DOHH2 (cell line): ENCODE data around the gene ABCF3.

Source experiments
- H3F3A ChIP-seq: fragments of 200-600 bp; sonication (generic), shearing (Covaris generic); 2 replicates; pipeline ENCODE4 v1.6.0; 2016; ENCODE audit warnings: antibody characterized with exemption, mild to moderate bottlenecking; ENCODE audit not compliant: control insufficient read depth, insufficient read depth
- H3K27ac ChIP-seq: fragments of 200-600 bp; sonication (generic); 2 replicates; pipeline ENCODE4 v1.5.1; 2014; ENCODE audit warnings: low read depth, mild to moderate bottlenecking, low read length, moderate library complexity
- H3K27me3 ChIP-seq: fragments of 200-600 bp; sonication (generic); 2 replicates; pipeline ENCODE4 v1.6.1; 2014; ENCODE audit warnings: mild to moderate bottlenecking, low read length, mixed read lengths; ENCODE audit not compliant: control insufficient read depth
- H3K36me3 ChIP-seq: fragments of 200-600 bp; sonication (generic); 2 replicates; pipeline ENCODE4 v1.6.1; 2014; ENCODE audit warnings: mild to moderate bottlenecking, low read length, moderate library complexity, mixed read lengths; ENCODE audit not compliant: control insufficient read depth
- H3K4me1 ChIP-seq: fragments of 200-600 bp; sonication (generic); 2 replicates; pipeline ENCODE4 v1.6.1; 2014; ENCODE audit warnings: mild to moderate bottlenecking, low read length, mixed read lengths; ENCODE audit not compliant: control insufficient read depth
- H3K4me2 ChIP-seq: fragments of 200-600 bp; sonication (generic); 2 replicates; pipeline ENCODE4 v1.6.0; 2014; ENCODE audit warnings: mild to moderate bottlenecking, low read length, moderate library complexity
- H3K4me3 ChIP-seq: fragments of 200-600 bp; sonication (generic); 2 replicates; pipeline ENCODE4 v1.5.1; 2014; ENCODE audit warnings: mild to moderate bottlenecking, low read length, mixed read lengths
- H3K79me2 ChIP-seq: fragments of 200-600 bp; sonication (generic); 2 replicates; pipeline ENCODE4 v1.6.1; 2014; ENCODE audit warnings: mild to moderate bottlenecking, low read length, mixed read lengths; ENCODE audit not compliant: control insufficient read depth
- H3K9me2 ChIP-seq: fragments of 200-600 bp; sonication (generic); replicated peaks from 2 replicates; pipeline ENCODE4 v1.6.1; 2014; ENCODE audit warnings: mild to moderate bottlenecking, low read length, mixed read lengths; ENCODE audit not compliant: control insufficient read depth
- H3K9me3 ChIP-seq: fragments of 200-600 bp; sonication (generic); 2 replicates; pipeline ENCODE4 v1.6.1; 2014; ENCODE audit warnings: antibody characterized with exemption, low read length, mixed read lengths; ENCODE audit not compliant: control insufficient read depth, insufficient read depth
- H4K20me1 ChIP-seq: fragments of 200-600 bp; sonication (generic); 2 replicates; pipeline ENCODE4 v1.6.0; 2014; ENCODE audit warnings: low read depth, mild to moderate bottlenecking, antibody characterized with exemption, low read length, moderate library complexity; ENCODE audit not compliant: control insufficient read depth, insufficient read depth
- EZH2phosphoT487 ChIP-seq: fragments of 200-600 bp; sonication (generic); IDR thresholded peaks from 2 replicates; pipeline ENCODE4 v1.6.1; 2017; ENCODE audit warnings: borderline replicate concordance, mild to moderate bottlenecking, antibody characterized with exemption, low read length, moderate library complexity, mixed read lengths
- TF ChIP-seq, protein P1 (sequence below): fragments of 200-600 bp; sonication (generic); IDR thresholded peaks from one replicate; pipeline ENCODE4 v1.5.1; 2014; ENCODE audit warnings: antibody characterized with exemption, mild to moderate bottlenecking, low read depth, low read length; ENCODE audit not compliant: poor library complexity, severe bottlenecking

Gene ABCF3

DNA sequence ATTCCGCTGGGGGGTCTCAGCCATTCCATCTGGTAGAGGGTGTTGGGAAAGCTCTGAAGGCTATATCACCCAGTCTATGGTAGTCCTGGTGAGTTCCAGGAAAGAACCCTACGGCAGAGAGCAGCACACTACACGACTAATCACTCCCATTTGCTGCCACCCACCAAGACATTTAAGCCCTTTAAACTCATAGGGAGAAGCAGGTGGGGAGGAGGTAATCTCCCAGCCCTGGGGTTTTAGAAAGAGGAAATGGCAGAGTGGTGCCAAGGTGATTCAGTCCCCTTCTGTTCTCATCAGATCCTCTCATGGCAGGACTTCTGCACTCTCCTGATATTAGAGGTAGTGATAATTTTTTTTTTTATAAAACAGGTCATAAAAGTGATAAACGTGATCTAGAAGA lies 32.8 kb downstream of the ABCF3 start:
- H3K27me3 ChIP-seq: 0 out of 2 replicates have a peak, but pooled peaks cover 7% of the 10 kb centered on the region
- H3F3A ChIP-seq: no peaks in the 10 kb centered on the region
- no peaks in the 10 kb centered on the region for H3K9me2 ChIP-seq
- H3K4me1 ChIP-seq: no peaks in the 10 kb centered on the region
- no peaks in the 10 kb centered on the region for H3K79me2 ChIP-seq
- no peak overlapping the region for H3K4me3 ChIP-seq
- no peak overlapping the region for H3K4me2 ChIP-seq
- TF ChIP-seq, protein P1, sequence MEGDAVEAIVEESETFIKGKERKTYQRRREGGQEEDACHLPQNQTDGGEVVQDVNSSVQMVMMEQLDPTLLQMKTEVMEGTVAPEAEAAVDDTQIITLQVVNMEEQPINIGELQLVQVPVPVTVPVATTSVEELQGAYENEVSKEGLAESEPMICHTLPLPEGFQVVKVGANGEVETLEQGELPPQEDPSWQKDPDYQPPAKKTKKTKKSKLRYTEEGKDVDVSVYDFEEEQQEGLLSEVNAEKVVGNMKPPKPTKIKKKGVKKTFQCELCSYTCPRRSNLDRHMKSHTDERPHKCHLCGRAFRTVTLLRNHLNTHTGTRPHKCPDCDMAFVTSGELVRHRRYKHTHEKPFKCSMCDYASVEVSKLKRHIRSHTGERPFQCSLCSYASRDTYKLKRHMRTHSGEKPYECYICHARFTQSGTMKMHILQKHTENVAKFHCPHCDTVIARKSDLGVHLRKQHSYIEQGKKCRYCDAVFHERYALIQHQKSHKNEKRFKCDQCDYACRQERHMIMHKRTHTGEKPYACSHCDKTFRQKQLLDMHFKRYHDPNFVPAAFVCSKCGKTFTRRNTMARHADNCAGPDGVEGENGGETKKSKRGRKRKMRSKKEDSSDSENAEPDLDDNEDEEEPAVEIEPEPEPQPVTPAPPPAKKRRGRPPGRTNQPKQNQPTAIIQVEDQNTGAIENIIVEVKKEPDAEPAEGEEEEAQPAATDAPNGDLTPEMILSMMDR: no peak
- TF ChIP-seq EZH2phosphoT487: no peak
- no peaks in the 10 kb centered on the region for H4K20me1 ChIP-seq
- no peaks in the 10 kb centered on the region for H3K36me3 ChIP-seq
- H3K27ac ChIP-seq: no peak overlapping the region
- no peaks in the 10 kb centered on the region for H3K9me3 ChIP-seq

DNA sequence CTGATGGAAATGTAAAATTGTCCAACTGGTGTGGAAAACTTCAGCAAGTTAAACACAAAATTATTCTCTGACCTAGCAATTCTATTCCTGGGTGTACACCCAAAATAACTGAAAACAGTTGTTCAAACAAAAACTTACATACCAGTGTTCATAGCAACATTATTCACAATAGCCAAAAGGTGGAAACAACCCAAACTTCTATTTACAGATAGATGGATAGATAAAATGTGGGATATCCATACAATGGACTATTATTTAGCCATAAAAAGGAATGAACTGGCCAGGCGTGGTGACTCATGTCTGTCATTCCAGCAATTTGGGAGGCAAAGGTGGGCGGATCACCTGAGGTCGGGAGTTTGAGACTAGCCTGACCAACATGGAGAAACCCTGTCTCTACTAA lies 36.5 kb downstream of the ABCF3 start:
- no peaks in the 10 kb centered on the region for H3K9me3 ChIP-seq
- no peaks in the 10 kb centered on the region for H3K79me2 ChIP-seq
- peaks cover 7% of the 10 kb centered on the region for H3K27me3 ChIP-seq
- no peaks in the 10 kb centered on the region for H3K36me3 ChIP-seq
- no peak overlapping the region for H3K4me2 ChIP-seq
- no peaks in the 10 kb centered on the region for H3F3A ChIP-seq
- no peaks in the 10 kb centered on the region for H3K9me2 ChIP-seq
- no peak overlapping the region for H3K4me3 ChIP-seq
- no peaks in the 10 kb centered on the region for H4K20me1 ChIP-seq
- no peak overlapping the region for H3K27ac ChIP-seq
- TF ChIP-seq, protein P1: no peak
- TF ChIP-seq EZH2phosphoT487: no peak
- H3K4me1 ChIP-seq: no peaks in the 10 kb centered on the region

DNA sequence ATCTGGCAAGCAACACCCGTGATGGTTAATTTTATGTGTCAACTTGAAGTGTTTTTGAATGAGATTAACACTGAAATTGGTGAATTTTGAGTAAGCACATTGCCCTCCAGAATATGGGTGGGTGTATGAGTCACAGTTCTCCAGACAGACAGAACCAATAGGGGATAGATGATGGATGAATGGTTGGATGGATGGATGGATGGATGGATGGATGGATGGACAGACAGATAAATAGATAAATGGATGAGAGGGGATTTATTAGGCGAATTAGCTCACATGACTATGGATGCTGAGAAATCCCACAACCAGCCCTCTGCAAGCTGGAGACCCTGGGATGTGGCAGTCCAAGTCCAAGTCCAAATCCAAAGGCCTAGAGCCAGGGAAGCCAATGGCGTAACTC lies 37.9 kb downstream of the ABCF3 start:
- TF ChIP-seq, protein P1: no peak
- no peak for TF ChIP-seq EZH2phosphoT487
- Histone ChIP-seq H3F3A (no peaks in the 10 kb centered on the region), H3K4me1 (no peaks in the 10 kb centered on the region; the same call in 1 of the 2 replicates), H3K27me3 (peaks cover 21% of the 10 kb centered on the region), H3K79me2 (no peaks in the 10 kb centered on the region), H4K20me1 (0 out of 2 replicates have a peak, but pooled peaks cover 6% of the 10 kb centered on the region), H3K4me3 (no peak overlapping the region), H3K9me3 (no peaks in the 10 kb centered on the region), H3K9me2 (no peaks in the 10 kb centered on the region), H3K36me3 (no peaks in the 10 kb centered on the region), H3K27ac (no peak overlapping the region), H3K4me2 (no peak overlapping the region)
